Transverse colon (tissue), 4 donors: ENCODE measurements around the gene IER5. TPM values are rescaled to one million over a fixed set of nuclear protein-coding genes. Genes with fewer than 3 reads are reported as not detected.

Experiments used
- DNase-seq: peaks from one replicate; pipeline ENCODE4 v3.0.0-alpha.2; 2019
- H3K27ac ChIP-seq, 4 donors: fragments of 200-600 bp; sonication (generic); 2 replicates each; pipeline ENCODE4 v1.5.1; 2016 to 2018; ENCODE audit warnings: inconsistent platforms in 4 of 4
- H3K27me3 ChIP-seq: fragments of 200-600 bp; sonication (generic); 2 replicates; pipeline ENCODE4 v1.5.1; 2017; ENCODE audit warnings: inconsistent platforms
- H3K36me3 ChIP-seq, 4 donors: fragments of 200-600 bp; sonication (generic); 2 replicates each; pipeline ENCODE4 v1.5.1; 2017 to 2019; ENCODE audit warnings: inconsistent platforms in 4 of 4
- H3K4me1 ChIP-seq, 4 donors: fragments of 200-600 bp; sonication (generic); 2 replicates each; pipeline ENCODE4 v1.5.1; 2017 to 2020; ENCODE audit warnings: inconsistent platforms in 4 of 4
- H3K4me3 ChIP-seq, 4 donors: fragments of 200-600 bp; sonication (generic); 1 replicate in 1 of 4; 2 replicates in 3 of 4; pipeline versions ENCODE4 v1.5.1 to v1.6.1; 2017 to 2019; ENCODE audit warnings: inconsistent platforms in 4 of 4
- H3K9me3 ChIP-seq, 2 donors: fragments of 200-600 bp; sonication (generic); 2 replicates each; pipeline ENCODE4 v1.5.1; 2017 to 2019; ENCODE audit warnings: inconsistent platforms in 2 of 2
- CTCF ChIP-seq, 5 experiments: fragments of 200-600 bp in 3 of 5; fragments of 450-650 bp in 2 of 5; sonication (generic) in 3 of 5; IDR thresholded peaks; 1 replicate in 2 of 5; 2 replicates in 3 of 5; pipeline ENCODE4 v1.5.1; 2016 to 2017; ENCODE audit warnings: antibody characterized with exemption in 5 of 5, inconsistent platforms in 3 of 5, mild to moderate bottlenecking in 2 of 5, moderate library complexity in 1 of 5
- EP300 ChIP-seq: sonication (generic); formaldehyde crosslinking; IDR thresholded peaks from one replicate; pipeline ENCODE4 v1.6.1; 2017; ENCODE audit warnings: antibody characterized with exemption, low read depth
- POLR2A ChIP-seq: fragments of 450-650 bp; IDR thresholded peaks from one replicate; pipeline ENCODE4 v1.6.1; 2016; ENCODE audit warnings: antibody characterized with exemption, mild to moderate bottlenecking, moderate library complexity
- POLR2AphosphoS5 ChIP-seq, 3 donors: sonication (generic); formaldehyde crosslinking; IDR thresholded peaks; one replicate each; pipeline ENCODE4 v1.6.1; 2016; ENCODE audit warnings: antibody characterized with exemption in 3 of 3
- WGBS, 2 donors: methylation state at CpG; one replicate each; pipeline ENCODE4 v1.1.5; 2018; ENCODE audit warnings: low coverage in 1 of 2; 5-methylcytosine and 5-hydroxymethylcytosine counted together
- in situ Hi-C, 4 donors: fragments of 200-750 bp; cut with MboI; loops; one replicate each; pipeline versions ENCODE4 v1.15.0 to v1.15.1; 2017; ENCODE audit warnings: low sequenced_read_pairs in 3 of 4, low pct_ligation_motif_present in 1 of 4, low pct_unique_long_range_greater_than_20kb in 1 of 4
- intact Hi-C: fragments of 100-400 bp; cut with DNase I; formaldehyde crosslinking; loops from one replicate; pipeline ENCODE4 v1.15.1; 2023; ENCODE audit warnings: low total_unique reads
- total RNA-seq, 4 donors: library from RNA; depleted of rRNA; stranded (reverse); fragments of >200 nt; gene quantifications; one replicate each; pipeline ENCODE4 v1.1.0, GENCODE V29; 2016

The IER5 gene
- total RNA-seq, 4 donors from 2014 or later: 12.1 to 40.3 (median 16.5) TPM

DNA sequence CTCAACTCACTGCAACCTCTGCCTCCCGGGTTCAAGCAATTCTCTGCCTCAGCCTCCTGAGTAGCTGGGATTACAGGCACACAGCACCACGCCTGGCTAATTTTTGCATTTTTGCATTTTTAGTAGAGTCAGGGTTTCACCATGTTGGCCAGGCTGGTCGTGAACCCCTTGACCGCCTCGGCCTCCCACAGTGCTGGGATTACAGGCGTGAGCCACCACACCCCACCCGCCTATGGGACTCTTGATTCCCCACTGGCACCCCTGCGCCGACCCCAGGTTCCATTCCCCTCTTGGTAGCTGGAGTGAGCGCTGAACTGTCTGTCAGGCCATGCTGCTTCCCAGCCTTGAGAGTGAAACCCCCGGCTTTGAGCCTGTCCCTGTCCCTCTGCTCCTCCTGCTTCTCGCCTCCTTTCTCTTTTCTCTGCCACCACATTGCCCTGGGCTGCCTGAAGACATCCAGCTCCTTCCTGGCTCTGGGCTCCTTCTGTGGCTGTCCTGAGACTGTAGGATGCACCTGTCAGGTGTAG lies 48.8 kb downstream of the IER5 start:
- Histone ChIP-seq H3K4me1 (peaks cover 12 to 30% (median 24%) of the 10 kb centered on the region in 4 donors), H3K4me3 (no peak overlapping the region), H3K36me3 (no peaks in the 10 kb centered on the region), H3K27me3 (no peaks in the 10 kb centered on the region), H3K9me3 (no peaks in the 10 kb centered on the region), H3K27ac (no peak overlapping the region)
- in situ Hi-C loops (loop anchor here in 2 of 4 donors (10.0 to 25.0 kb wide), 2 partner anchors 100 to 102 kb away; partner anchors contain the start of gene MR1 (in 2 of the 2)), intact Hi-C loops (no loop called here)
- no peak for DNase-seq
- 90 to 94% methylated on average over 2 to 12 of the region's 12 CpGs for WGBS, 2 donors
- TF ChIP-seq POLR2A (no peak), POLR2AphosphoS5 (IDR thresholded peaks at IDR 0.05) (no peak), EP300 (no peak), CTCF (IDR thresholded peaks at IDR 0.05) (no peak)

DNA sequence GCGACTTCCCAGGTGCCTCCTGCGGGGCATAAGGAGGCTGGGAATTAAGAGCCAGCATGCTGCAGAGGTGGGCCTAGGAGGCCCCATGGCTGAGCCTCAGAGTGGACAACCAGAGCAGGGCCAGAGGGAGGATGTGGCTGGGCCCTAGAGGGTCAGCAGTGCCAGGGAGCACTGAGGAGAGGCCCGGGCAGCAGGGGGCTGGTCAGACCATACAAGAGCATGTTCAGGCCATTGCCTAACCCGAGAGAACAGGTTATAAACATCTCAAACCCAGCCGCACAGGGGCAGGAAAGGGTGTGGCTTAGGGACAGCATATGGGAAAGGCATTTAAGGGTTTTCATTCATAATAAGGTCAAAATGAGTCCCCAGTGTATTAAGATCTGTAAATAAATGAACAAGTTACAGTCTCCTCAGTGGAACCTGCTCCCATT lies 51.1 kb downstream of the IER5 start:
- no peaks in the 10 kb centered on the region for H3K27me3 ChIP-seq
- no peak for DNase-seq
- in situ Hi-C loops: loop anchor here in 3 of 4 donors (5.0 to 25.0 kb wide), 5 partner anchors 55 to 105 kb away; partner anchors contain the start of genes IER5 (in 2 of the 3) and MR1 (in 2 of the 3)
- no peaks in the 10 kb centered on the region for H3K9me3 ChIP-seq
- TF ChIP-seq POLR2A (no peak), CTCF (IDR thresholded peaks at IDR 0.05) (no peak), POLR2AphosphoS5 (IDR thresholded peaks at IDR 0.05) (no peak), EP300 (no peak)
- H3K27ac ChIP-seq: no peak overlapping the region
- no peaks in the 10 kb centered on the region for H3K36me3 ChIP-seq
- WGBS, 2 donors: 40% methylated on average over 4 of the region's 5 CpGs; no CpG with 5 or more reads in 1 of the 2 donors
- intact Hi-C loops: loop anchor here (5.0 kb wide), 2 partner anchors 52 to 102 kb away; partner anchors contain the start of gene IER5
- H3K4me3 ChIP-seq: no peak overlapping the region
- H3K4me1 ChIP-seq: peaks cover 10 to 26% (median 20%) of the 10 kb centered on the region in 4 donors

DNA sequence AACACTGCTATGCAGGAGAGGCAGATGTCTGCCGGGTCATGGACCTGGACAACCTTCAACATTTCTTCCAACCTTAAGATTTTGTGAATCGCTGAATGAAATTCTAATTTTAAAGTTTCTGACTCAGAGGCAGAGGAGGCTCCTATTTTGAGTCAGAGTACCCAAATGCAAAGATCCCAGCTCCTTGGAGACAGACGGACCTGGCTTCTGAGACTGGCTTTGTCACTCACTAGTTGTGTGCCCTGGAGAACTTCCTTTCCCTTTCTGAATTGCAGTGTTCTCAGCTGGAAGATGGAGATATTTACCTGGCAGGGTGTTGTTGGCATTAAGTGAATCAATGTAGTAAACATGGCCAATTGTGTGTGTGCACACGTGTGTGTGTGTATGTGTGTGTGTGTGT lies 51.9 kb downstream of the IER5 start:
- Histone ChIP-seq H3K36me3 (no peaks in the 10 kb centered on the region), H3K27ac (no peak overlapping the region), H3K4me1 (peaks cover 2 to 19% (median 13%) of the 10 kb centered on the region in 4 donors), H3K27me3 (no peaks in the 10 kb centered on the region), H3K9me3 (no peaks in the 10 kb centered on the region), H3K4me3 (no peak overlapping the region)
- no peak for TF ChIP-seq CTCF (IDR thresholded peaks at IDR 0.05)
- TF ChIP-seq POLR2A: no peak
- TF ChIP-seq POLR2AphosphoS5 (IDR thresholded peaks at IDR 0.05): no peak
- TF ChIP-seq EP300: no peak
- in situ Hi-C loops (loop anchor here in 3 of 4 donors (5.0 to 25.0 kb wide), 4 partner anchors 56 to 103 kb away; partner anchors contain the start of genes IER5 (in 2 of the 3) and MR1 (in 1 of the 3)), intact Hi-C loops (loop anchor here (5.0 kb wide), 2 partner anchors 53 to 103 kb away; partner anchors contain the start of gene IER5)
- no peak for DNase-seq
- 72 to 80% methylated on average over 1 to 4 of the region's 4 CpGs for WGBS, 2 donors

GRCh38 chr1:181140891-181141290 lies 52.4 kb downstream of the IER5 start:
- WGBS, 2 donors: 71 to 76% methylated on average over 1 to 3 of the region's 3 CpGs
- H3K4me3 ChIP-seq: no peak overlapping the region
- no peaks in the 10 kb centered on the region for H3K36me3 ChIP-seq
- H3K9me3 ChIP-seq: no peaks in the 10 kb centered on the region
- peaks cover 0 to 15% (median 8%) of the 10 kb centered on the region in 4 donors for H3K4me1 ChIP-seq
- in situ Hi-C loops (loop anchor here in 3 of 4 donors (5.0 to 25.0 kb wide), 4 partner anchors 56 to 104 kb away; partner anchors contain the start of genes IER5 (in 2 of the 3) and MR1 (in 1 of the 3)), intact Hi-C loops (loop anchor here (5.0 kb wide), 2 partner anchors 54 to 104 kb away; partner anchors contain the start of gene IER5)
- TF ChIP-seq POLR2A: no peak
- no peak for TF ChIP-seq POLR2AphosphoS5 (IDR thresholded peaks at IDR 0.05)
- TF ChIP-seq EP300: no peak
- no peak for TF ChIP-seq CTCF (IDR thresholded peaks at IDR 0.05)
- DNase-seq: no peak
- no peak overlapping the region for H3K27ac ChIP-seq
- H3K27me3 ChIP-seq: no peaks in the 10 kb centered on the region
